Fibroblast of skin of abdomen (primary cell): ENCODE results near the gene SLC25A34.

ENCODE experiments used
- DNase-seq: peaks from one replicate; pipeline ENCODE4 v3.0.0-alpha.2; 2013

SLC25A34 gene

DNA sequence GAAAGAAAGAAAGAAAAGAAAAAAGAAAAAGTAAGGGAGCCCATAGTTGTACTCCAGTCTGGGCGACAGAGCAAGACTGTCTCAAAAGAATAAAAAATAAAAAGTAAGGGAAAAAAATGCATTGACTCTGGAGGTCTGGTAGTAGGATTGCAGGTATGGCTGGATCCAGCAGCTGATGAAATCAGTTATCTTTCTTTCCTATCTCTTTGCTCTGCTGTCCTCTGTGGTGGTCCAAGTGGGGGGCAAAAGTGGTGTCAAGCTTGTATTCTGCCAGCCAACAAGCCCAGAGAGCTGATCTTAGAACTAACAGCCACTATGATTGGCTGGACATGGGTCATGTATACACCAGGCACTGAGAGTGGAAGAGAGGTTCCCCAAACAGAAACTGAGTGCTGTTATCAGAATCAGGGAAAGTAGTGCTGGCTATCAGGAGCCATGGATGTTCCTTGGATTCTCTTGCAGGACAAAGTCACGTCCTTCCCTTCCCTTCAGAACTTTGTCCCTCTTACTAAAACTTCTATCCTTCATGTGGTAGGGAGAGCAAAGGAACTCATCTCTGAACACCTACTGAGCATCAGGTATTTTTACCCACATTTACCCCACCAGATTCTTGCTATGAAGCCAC, 19.1 kb downstream of the SLC25A34 start:
- no peak for DNase-seq

DNA sequence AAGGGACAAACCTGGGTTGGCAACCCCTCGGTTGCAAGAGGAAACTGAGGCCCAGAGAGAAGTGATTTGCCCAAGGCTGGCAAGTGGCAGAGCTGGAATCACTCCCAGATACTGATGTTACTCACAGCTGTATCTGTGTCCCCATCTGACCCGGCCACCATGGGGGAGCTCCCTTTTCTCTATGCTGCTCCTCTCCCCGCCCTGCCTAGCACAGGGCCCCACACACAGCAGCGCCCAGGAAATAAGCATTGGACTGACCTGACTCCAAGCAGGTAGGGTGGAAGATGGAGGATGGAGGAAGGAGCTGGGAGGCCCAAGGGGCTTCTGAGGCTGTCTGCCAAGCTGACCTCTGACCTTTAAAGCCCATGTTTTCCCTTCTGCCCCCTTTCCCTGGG, 19.6 kb downstream of the SLC25A34 start:
- DNase-seq = no peak

DNA sequence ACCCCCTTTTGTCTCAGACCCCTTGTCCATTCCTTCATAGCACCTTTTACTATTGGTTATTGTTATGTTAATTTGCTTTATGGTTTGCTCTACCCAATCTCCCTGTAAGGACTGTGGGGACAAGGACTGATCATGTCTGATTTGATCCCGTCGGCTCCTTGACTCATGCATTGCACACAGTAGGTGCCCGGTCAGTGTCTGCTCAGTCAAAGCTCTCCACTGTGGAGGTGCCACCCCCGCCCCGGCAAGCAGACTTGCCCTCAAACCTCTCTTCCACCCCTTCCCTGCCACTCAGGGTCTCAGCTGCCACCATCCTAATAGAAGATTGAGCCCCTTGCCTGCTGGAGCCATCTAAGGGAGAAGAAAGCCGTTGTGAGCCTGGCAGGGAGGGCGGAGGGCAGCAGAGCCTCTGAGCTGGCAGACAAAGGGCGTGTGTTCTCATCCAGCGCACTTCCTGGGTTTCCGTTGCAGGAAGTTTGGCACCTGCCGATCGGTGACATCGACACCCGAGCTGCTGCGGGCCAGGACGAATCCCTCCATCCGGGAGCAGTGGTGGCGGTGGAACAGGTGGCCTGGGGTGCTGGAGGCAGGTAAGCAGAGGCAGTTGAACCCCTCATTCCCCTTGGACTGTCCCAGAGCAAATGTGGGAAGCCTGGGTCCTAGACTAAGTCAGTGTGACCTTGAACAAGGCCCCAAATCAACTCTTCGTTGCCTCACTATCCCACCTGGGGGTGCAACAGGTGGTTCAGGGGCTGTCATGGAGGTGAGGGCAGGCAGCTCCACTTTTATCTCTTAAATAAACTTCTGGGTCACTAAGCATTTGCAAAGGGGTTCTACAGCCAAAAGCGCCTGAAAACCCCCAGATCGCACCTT, 20.3 kb downstream of the SLC25A34 start:
- no peak for DNase-seq

DNA sequence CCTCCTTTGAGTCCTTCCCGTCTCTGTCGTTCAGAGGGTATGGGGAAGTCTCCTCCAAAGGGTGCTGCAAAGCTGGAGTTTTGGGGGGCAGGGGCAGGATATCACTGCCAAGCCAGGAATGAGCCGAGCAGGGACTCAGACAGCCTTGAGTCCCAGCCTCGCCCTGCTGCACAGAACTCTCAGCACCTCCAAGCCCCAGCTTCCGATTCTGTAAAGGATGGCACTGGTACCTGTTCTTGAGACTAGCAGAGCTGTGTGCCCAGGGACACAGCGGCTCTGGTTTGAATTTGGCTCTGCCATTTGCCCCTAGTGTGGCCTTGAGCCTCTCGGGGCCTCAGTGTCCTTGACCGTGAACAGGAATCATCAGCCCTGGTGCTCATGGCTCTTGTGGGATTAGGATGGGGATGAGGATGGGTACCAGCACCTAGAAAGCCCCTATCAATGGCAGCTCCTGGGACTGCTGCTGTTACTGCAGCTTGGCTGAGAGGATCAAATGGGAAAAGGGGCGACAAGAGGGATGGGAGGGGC, 21.0 kb downstream of the SLC25A34 start:
- no peak for DNase-seq

DNA sequence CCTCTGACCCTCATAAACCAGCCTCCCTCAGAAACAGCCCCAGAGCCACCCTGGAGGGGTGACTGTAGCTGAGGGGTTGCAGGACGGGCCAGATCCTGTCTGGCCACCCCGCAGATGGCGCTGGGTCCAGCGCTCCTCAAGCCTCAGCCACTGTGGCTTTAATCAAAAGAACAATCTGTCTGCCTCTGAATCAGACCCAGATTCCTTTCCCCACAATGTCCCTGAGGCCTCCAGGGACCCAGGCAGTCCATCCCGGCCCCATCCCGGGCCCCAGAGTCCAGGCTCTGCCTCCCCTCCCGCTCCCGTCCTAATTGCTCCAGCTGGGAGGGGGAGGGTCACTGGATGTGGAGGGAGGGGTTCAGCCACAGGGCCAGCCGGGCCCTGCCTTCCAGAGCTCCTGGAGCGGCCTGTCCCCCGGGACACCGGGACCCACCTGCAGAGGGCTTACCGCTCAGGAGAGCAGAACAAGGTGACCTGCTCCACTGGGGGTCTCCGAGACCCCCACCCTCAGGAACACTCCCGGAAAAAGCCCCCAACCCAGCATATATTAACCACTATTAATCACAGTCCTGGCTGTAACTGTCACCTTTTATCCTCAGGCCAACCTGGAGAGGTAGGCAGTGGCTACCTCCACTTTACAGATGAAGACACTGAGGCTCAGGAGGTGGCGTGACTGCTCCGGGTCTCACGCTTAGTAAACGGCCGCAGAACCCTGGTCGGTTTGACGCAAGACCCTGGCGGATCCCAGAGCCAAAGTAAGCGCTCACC, 21.7 kb downstream of the SLC25A34 start:
- peak; percentile 48 for DNase-seq

DNA sequence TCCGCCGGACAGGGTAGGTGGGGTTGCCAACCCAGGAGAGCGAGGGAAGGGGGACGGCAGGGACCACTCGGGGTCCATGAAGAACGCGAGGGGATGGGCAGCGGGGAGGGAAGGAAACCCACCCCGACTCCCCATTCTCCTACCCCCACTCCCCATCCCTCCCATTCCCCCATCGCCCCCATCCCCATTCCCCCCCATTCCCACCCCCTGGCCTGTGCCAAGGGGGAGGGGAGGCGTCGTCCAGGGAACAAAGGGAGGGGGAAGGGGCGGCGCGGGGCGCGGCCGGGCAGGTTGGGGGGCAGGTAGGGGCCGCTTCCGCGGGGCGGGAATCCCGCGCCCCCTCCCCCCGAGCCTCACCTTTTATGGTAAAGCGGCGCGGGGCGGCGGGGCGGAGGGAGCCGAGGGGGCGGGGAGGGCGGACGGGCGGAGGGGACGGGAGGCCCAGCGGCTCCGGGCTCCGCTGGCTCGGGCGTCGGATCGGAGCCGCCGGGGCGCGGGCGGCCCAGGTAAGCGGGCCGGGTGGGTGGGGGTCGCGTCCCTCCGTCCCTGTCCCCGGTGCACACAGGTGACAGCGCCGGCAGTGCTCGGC, 22.4 kb downstream of the SLC25A34 start, which contains the start of gene FBLIM1:
Gene FBLIM1 (plus strand): TSS at position 453 of the 589 bp plus-strand sequence. CDS start 6,189 bp downstream, outside the sequence.
- peak; percentile 41 for DNase-seq

DNA sequence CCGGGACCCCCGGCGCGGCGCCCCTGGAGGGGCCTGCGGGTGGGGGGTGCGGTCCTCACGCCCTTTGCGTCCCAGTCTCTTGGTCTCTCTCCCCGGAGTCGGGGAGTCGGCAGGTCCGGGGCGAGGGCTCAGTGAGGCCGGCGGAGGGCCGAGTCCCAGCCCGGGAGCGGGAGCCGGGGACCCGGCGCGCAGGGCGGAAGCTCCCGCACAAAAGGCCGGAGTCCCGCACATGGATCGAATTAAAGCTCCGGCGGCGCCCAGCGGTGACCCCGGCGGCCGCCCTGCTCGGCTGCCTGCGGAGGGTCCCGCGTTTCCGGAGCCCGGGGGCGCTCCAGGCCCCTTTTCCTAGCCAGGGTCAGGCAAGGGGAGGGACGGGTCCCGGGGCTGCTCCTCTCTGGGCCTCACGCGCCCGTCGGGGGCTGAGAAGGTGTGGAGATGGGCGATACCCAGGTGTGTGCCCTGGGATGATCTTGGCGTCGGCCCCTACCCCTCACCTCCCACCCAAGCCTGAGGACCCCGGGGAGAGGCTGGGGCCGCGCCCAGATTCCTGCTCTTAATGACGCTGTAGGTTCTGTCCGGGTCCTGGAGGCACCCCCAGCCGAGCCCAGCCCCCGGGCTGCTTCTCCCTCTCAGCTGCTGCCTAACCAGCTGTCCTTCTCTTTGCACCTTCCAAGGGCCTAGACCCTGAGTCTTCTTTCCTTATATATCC, 23.0 kb downstream of the SLC25A34 start:
- DNase-seq = peak; percentile 25

DNA sequence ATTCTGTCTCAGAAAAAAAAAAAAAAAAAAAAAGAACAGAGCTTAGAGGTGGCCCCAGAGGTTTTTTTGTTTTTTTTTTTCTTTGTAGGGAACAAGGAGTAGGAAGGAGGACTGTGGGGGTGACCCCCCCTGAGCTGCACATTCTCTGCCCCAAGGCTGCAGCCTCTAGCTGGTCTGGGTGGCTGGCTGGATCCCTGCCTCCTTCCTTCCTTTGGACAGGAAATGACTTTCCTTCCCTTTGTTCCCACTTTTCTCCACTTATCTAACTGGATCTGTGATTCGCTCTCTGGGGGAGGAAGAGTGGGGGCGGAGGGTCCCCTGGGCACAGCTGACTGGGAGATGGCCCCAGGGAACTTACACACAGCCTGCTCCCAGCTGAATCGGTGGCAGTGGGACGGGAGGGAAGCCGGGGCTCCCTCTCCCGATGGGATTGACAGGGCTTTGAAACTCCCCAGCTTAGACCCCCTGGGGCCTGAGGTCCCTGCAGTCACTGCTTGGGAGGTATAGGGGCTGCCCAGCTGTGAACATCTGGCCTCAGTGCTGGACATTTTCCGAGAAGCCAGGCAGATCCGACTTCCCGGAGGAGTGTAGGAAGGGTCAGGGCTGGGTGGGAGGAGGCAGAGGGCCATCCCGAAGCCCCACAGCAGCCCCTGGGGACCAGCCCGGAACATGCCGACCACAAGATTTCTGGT, 24.6 kb downstream of the SLC25A34 start:
- DNase-seq = peak; percentile 70

DNA sequence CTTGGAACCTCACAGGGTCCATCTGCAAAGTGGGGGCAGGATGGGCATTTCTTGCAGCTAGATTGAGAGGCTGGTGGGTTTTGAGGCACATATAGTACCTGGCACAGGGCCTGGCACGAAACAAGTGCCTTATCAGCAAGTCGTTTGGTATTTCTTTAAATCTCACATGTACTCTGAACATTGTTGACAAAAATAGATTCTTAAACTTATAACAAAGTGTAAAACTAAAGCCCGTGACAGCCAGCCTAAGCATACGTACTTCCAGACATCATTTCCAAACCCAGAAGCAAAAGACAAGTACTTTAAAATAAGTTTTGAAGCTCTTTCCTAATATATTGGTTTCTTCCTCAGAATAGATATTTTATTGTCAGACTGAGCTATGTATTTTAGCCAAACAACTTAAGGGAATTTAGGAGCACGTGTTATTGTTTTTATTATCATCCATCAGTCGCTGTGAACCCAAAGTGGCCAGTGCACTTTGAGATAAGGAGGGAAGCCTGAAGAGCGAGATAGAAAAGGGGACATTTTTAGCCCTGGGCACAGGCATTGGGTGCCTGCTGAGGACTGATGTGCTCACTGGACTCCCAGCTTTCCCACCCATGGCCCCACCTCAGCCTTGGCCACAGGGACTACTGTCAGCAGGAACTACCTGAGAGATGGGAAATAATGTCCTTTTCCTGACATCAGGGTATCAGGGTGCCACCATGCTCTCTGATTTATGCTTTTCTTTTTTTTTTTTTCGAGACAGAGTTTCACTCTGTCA, 25.5 kb downstream of the SLC25A34 start:
- DNase-seq = no peak

DNA sequence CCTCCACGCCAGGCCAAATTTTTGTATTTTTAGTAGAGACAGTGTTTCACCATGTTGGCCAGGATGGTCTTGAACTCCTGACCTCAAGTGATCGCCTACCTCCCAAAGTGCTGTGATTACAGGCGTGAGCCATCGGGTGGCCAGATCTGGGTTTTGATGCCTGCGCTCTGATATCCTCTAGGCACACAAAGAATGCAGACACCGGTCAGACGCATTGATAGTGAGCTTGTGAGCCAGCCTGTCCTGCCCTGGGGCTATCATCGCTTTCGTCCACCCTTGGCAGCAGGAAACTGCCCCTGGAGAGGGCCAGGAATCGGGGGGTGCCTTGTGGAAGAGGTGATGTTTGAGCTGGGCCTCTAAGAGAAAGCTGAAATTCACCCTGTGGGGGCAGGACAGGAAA, 26.5 kb downstream of the SLC25A34 start:
- DNase-seq = no peak

DNA sequence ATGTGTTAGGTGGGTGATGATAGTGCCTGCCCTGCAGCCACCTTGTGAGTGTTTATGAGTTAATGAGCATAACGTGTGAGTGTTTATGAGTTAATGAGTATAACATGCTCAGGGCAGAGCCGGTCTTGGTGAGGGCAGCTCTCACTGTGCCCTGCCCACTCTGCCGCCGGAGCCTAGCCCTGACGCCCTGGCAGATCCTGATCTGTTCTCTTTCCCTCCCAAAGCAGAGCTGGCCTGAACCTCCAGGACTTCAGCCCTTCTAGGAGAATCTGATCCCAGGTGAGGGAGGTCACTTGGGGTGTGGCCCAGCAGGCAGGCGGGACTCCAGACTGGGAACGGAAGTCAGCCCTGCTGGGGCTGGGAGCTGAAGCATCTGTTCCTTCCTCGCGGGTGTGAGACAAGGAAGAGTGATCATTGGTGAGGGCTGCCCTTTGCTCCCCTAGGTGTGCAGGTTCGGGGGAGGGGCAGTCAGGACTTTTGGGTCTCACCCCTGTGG, 28.3 kb downstream of the SLC25A34 start:
- DNase-seq = no peak

DNA sequence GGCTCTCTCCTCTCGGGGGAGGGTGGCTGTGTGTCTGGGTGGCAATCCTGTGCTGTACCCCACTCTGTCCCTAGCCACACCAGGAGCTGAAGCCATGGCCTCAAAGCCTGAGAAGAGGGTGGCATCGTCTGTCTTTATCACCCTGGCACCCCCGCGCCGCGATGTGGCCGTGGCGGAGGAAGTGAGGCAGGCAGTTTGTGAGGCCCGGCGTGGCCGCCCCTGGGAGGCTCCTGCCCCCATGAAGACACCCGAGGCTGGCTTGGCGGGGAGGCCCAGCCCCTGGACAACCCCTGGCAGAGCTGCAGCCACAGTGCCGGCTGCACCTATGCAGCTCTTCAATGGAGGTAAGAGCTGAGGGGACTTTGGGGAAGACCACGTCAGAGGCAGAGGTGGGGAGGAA, 28.8 kb downstream of the SLC25A34 start:
- no peak for DNase-seq

DNA sequence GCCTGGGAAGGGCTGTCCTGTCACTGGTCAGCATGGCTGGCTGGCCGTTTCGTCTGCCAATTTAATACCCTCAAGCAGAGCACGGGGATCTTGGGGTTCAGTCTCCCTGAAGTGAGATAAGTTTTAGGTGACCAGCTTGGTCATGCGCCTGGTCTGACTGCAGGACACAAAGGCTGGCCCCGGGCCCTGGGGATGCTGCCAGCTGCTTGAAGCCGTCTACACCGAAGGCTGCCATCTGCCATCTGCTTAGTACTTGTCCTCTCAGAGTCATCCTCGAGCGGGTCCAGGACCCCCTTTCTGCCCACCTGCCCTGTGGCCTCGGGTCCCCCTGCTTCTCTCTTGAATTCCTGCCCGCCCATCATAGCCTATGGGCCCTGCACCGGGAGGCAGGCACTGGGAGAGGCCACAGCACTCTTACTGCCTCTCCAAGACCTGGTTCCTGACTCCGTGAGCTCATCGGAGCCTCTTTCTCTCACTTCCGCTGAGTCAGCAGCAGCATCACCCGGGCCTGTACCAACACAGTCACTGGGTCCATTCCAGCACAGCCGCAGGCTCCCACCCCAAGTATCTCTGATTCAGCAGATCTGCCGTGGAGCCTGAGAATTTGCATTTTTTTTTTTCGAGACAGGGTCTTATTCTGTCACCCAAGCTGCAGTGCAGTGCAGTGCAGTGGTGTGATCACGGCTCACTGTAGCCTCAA, 29.6 kb downstream of the SLC25A34 start:
- DNase-seq = peak; percentile 41

DNA sequence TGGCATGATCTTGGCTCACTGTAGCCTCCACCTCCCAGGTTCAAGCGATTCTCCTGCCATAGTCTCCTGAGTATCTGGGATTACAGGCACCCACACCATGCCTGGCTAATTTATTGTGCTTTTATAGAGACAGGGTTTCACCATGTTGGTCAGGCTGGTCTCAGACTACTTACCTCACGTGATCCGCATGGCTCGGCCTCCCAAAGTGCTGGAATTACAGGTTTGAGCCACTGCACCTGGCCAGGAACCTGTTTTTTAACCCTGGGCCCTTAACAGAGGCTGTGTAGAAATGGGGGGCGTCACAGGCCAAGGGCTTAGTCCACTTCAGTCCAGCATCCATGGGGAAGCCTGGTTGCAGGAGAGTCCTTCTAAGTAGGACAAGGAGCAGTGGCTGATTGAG, 31.9 kb downstream of the SLC25A34 start:
- DNase-seq = no peak

DNA sequence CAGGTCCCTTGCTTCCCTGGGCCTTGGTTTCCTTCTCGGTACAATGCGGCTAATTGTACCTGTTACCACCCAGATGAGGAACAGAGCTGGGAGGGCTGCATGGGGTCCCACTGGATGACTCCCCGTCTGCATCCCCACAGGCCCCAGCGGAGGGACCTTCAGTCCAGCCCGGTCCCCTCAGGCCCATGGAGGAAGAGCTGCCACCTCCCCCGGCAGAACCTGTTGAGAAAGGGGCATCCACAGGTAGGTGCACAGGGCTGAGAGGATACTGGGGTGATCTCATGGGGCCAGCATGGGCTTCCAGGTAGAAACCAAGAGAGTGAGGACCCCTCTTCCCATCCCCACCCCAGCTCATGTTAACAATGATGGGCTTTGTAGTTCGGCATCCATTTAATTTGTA, 32.3 kb downstream of the SLC25A34 start:
- DNase-seq = no peak

DNA sequence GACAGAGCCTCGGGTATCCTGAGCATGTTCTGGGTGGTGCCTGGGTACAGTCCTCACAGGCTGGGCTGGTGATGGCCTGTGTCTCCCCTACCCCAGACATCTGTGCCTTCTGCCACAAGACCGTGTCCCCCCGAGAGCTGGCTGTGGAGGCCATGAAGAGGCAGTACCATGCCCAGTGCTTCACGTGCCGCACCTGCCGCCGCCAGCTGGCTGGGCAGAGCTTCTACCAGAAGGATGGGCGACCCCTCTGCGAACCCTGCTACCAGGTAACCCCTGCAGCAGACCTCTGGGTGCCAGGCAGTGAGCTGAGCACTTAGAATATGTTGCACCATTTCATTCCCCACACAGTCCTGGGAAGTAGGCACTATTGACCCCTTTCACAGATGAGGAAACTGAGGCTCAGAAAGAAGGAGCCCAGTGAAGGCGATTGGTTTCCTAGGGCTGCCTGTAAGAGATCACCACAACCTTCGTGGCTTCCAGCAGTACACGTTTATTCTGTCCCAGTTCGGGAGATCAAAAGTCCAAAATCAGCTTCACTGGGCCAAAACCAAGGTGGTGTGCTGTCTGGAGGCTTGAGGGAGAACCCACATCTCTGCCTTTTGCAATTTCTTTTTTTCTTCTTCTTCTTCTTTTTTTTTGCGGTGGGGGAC, 34.4 kb downstream of the SLC25A34 start:
- DNase-seq = no peak

DNA sequence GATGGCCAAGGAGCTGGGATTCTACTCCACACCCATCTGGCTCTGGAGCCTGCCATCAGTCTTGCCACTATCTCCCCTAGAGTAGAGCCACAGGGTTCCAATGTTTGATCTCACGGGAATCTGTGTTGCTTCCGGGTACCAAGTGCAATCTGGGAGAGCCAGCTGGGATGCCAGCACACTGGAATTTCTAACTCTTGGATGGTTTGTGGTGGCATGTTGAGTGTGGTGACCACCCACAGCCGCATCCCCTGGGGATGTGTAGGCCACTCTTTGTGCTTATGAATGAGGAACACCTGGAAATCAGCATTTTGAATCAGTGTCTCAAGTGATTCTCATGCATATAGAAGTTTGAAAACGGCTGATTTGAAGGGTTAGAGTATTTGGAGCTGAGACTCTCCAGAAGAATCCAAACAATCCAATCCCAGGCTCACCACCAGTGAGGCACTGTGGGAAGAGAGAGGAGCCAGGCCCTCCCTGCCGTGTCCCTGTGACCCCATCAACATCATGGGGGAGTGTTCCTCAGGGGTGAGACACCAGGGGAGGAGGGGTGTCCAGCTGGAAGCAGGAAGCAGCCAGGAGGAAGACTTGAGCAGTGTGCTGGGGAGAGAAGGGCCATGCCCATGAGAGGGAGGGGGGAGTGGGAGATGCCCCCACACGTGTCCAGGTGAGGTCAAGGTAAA, 35.9 kb downstream of the SLC25A34 start:
- DNase-seq = no peak

DNA sequence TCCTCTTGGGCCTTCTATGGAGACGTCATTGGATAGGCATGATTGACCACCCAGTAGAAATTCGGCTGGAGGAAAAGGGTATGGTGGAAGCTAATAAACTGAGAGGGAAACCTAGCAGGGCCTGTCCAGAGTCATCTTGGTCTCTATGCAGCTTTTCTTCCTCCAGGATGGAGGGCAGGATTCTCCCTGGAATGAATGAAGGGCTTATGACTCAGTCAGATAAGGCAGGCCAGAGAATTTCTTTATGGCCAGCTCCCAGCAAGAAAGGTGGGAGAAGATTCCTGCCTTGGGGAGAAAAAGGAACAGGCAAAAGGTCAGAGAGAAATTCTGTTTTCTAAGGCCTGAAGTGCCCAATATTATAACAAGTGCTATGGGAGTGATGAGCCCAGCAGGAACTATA, 39.6 kb downstream of the SLC25A34 start:
- no peak for DNase-seq
